HG02759 (cell line): ENCODE measurements around the gene FRMD6.
A peak's percentile ranks its signal among the peaks of the same experiment; 100 is the strongest.
"Not testable (repeated sequence)": the region's sequence is repeated elsewhere in the genome, so short reads cannot be mapped to it uniquely, and the experiment has no call there.

Experiments
- ATAC-seq: cut with Tn5 transposase; IDR thresholded peaks from one replicate; pipeline ENCODE4 v1.9.1; 2021; ENCODE audit warnings: mild to moderate bottlenecking, moderate library complexity; ENCODE audit not compliant: unreplicated experiment

Gene FRMD6

GRCh38 chr14:51717766-51718165 is 66.1 kb downstream of the FRMD6 start:
- ATAC-seq: no peak

DNA sequence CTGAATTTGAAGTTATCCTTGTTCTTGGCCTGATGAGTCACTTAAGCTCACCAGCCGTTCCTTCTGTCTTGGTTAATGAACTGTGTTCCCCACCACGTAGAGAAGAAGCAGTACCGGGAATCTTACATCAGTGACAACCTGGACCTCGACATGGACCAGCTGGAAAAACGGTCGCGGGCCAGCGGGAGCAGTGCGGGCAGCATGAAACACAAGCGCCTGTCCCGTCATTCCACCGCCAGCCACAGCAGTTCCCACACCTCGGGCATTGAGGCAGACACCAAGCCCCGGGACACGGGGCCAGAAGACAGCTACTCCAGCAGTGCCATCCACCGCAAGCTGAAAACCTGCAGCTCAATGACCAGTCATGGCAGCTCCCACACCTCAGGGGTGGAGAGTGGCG is 68.2 kb downstream of the FRMD6 start:
- ATAC-seq: no peak

DNA sequence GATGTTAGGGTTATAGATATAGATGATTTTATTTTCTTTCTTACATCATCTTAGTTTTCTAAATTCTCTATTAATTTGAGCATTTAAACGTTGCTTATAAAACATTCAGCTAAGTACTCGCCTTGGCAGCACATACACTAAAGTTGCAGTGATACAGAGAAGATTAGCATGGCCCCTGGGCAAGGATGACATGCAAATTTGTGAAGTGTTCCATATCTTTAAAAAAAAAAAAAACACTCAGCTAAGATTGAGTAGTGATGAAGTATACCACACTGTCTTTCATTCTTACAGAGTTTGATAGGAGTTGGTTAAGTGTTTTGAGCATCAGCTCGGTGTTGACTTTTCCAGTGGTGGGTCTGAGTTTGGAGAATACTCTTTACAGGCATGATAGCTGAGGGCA is 72.3 kb downstream of the FRMD6 start:
- no peak for ATAC-seq

DNA sequence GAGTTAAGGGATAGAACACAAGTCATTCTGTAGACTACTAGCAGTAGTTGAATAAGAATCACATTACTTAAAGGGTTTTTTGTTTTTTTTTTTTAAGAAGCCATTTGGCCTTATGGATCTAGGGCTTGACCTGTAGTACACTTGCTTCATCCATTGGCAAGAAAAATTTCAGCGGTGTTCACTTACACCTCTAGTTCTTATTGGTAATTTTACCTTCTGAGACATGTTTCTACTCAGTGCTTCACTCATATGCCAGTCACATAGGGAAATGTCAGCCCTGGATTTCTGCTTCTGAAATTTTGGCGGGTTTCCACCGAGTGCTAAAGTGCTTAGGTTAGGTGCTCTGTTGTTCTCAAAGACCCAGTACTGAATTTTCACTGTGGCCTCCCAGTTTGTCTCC is 72.9 kb downstream of the FRMD6 start:
- no peak for ATAC-seq

GRCh38 chr14:51725061-51725460 is 73.4 kb downstream of the FRMD6 start:
- no peak for ATAC-seq

- no peak for ATAC-seq
These were observed 74.6 kb downstream of the FRMD6 start for GRCh38 chr14:51726166-51726899.

GRCh38 chr14:51727526-51727925 is 75.8 kb downstream of the FRMD6 start:
- ATAC-seq: no peak

GRCh38 chr14:51730098-51730497 is 78.4 kb downstream of the FRMD6 start:
- no peak for ATAC-seq

DNA sequence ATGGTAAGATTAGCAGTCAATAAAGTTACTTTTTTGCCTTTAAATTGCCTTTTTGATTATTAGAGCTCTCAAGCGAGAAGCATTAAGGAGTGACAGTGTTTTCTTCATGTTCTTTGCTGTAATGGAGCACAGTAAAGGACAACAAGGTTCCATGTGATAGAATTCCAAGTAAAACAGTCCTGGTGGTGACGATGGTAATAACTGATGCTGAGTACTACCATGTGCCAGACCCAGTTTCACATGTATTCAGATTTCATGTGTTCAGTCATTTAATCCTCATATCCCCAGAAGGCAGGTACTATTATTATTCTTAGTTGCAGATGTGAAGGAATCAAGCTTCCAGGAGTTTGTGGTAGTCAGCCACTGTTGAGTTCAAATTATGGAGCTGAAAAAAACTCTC is 79.0 kb downstream of the FRMD6 start:
- no peak for ATAC-seq

GRCh38 chr14:51732494-51733112 is 80.9 kb downstream of the FRMD6 start:
- ATAC-seq: no peak

DNA sequence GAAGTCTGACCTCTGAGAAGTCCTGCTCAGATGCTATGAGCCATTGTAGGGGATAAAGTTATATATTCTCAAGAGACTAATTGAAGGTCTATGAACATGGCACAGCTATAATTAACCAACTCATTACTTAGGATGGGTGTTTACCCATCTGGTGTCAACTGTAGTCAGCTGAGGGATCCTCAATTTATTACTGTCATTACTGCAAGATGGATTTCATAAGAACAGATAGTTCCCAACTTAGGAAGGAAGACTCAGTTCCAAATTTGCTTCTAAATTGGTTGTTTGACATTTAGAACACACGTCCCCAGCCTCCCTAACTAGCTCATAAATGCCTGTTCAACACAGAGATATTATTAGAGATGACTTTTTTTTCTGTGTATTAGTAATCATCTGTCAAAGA is 81.4 kb downstream of the FRMD6 start:
- ATAC-seq: no peak

DNA sequence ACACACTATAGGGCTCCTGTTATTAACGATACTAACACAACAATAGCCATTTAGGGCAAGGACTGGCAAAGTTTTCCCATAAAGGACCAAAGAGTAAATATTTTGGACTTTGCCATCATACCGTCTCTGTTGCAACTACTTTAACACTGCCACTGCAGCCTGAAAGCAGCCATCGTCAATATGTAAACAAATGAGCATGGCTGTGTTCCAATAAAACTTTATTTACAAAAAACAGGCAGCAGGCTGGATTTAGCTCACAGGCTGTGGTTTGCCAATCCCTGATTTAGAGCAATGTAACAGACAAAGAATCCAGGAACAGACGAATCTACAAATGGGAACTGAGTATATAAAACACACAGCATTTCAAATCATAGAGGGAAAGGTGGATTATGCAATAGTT is 84.1 kb downstream of the FRMD6 start:
- ATAC-seq: no peak

- ATAC-seq: peak; percentile 97
These were observed 87.0 kb downstream of the FRMD6 start for GRCh38 chr14:51738754-51739153.

- no peak for ATAC-seq
These were observed 91.9 kb downstream of the FRMD6 start for GRCh38 chr14:51743588-51744000.

DNA sequence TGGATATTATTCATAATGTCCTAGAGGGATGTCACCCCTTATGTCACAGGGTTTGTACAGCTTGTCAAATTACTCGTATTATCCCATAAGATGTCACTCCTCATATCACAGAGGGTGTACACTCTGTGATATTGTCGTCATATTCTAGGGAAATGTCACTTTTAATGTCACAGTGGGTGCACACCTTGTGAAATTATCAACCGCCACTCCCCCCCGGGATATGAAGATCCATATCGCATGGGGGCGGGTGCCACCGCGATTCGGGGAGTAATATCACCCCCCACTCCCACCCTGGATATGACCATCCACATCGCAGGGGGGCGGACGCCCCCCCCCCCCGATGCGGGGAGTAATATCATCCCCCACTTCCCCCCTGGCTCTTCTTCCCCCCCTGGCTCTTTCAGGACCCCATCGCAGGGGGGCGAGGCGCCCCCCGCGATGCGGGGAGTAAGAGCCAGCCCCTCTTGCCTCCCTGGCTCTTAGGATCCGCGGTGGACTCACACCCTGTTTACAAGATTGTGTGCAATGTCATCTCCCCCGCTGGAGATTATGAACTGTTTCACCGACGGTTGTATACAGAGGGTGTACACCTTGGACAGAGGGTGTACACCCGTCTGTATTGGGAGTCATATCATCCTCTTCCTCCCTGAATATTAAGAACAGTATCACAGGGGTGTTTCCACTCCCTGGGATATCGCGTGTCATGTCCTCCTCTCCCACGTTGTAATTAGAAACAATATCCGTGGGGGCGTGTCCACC is 92.8 kb downstream of the FRMD6 start:
- ATAC-seq: no peak

- ATAC-seq: not testable (repeated sequence)
These were observed 95.1 kb downstream of the FRMD6 start for GRCh38 chr14:51746823-51747222.

DNA sequence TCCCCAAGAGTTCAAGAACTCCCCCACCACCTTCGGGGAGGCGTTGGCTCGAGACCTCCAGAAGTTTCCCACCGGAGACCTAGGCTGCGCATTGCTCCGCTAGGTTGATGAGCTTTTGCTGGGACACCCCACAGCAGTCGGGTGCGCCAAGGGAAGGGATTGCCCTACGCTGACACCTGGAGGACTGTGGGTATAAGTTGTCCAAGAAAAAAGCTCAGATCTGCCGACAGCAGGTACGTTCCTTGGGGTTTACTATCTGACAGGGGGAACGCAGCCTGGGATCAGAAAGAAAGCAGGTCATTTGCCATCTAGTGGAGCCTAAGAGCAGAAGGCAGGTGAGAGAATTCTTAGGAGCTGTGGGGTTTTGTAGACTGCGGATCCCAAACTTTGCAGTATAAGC is 98.8 kb downstream of the FRMD6 start:
- ATAC-seq: no peak

GRCh38 chr14:51751611-51752345 is 100.1 kb downstream of the FRMD6 start:
- not testable (repeated sequence) for ATAC-seq

GRCh38 chr14:51757756-51758155 is 106.0 kb downstream of the FRMD6 start:
- not testable (repeated sequence) for ATAC-seq

GRCh38 chr14:51759950-51760349 is 108.2 kb downstream of the FRMD6 start:
- no peak for ATAC-seq

DNA sequence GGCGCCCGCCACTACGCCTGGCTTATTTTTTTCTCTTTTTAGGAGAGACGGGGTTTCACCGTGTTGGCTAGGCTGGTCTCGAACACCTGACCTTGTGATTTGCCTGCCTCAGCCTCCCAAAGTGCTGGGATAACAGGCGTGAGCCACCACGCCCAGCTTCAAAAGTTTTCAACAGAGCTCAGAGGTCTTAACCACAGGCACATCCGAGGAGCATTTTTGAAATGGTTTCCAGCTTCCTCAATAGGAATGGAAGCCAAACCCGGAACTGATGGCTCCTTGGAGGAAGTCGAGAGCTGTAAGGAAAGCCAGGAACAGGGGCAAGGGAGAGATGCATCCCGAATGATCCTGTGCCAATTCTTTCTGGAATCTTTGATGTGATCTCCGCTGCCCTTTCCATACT is 114.0 kb downstream of the FRMD6 start:
- ATAC-seq: not testable (repeated sequence)
